ENCODE measurements around the gene NKG7.
A peak's percentile ranks its signal among the peaks of the same experiment; 100 is the strongest.
"Not testable (repeated sequence)": the region's sequence is repeated elsewhere in the genome, so short reads cannot be mapped to it uniquely, and the experiment has no call there.

The NKG7 gene, protein sequence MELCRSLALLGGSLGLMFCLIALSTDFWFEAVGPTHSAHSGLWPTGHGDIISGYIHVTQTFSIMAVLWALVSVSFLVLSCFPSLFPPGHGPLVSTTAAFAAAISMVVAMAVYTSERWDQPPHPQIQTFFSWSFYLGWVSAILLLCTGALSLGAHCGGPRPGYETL
- long read RNA-seq, partial matches to known transcripts: 1 of 4 reads
- long read RNA-seq, other reads (novel, unspliced or antisense): 1 of 4 reads

DNA sequence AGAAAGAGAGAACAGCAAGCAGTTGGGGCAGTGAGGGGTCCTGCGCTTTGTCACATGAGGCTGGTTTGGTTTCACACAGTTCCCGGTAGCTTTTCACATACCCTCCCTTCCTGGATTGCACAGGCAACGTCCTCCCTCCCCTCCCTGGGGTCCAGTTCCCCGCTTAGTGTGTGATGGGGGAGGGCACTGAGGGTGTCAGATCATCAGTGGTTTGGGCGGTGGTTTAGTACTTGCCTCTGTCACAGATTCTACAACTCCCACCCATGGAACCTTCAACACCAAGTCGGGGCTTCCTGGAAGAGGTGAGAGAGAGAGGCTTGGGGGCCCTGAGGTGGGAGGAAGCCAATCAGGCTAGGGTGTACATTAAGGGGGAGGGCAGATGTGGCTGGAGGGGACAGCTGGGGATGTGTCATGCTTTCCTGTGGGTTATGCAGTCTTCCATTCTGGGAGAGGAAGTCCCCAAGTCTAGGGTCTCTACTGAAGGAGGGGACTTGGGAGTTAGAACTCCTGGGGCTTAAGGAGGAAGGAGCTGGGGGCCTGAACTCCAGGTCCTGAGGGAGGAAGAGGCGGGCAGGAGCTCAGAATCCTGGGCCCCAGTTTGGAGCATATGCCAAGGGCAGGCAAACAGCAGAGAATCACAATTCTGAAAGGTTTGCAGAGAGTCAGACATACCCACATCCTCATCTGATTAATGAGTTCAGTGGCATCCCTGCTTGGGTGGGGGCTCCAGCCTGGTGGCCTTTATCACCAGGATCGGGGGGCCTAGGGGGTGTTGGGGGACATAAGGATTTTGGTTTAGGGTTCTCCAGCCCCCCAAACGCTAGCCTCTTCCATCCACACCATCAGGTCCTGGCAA is at the start of gene NKG7:
NKG7 (minus strand) TSS at position 6 of the 856 bp plus-strand sequence. CDS start 119 bp downstream, outside the sequence.
- H3K27me3 ChIP-seq (ENCODE audit: insufficient read depth, poor library complexity, severe bottlenecking): no peaks in the 10 kb centered on the region
- H3K4me3 ChIP-seq (replicated peaks; ENCODE audit: insufficient read depth, low read length): peak within 1 kb of the TSS; percentile 12
- no peak for TF ChIP-seq GABPA (IDR thresholded peaks at IDR 0.05; ENCODE audit: low read depth)
- 0 out of 2 replicates have a peak, but pooled peaks have one; percentile 43 for TF ChIP-seq POLR2AphosphoS5 (IDR thresholded peaks at IDR 0.05; ENCODE audit: low read depth)
- TF ChIP-seq SPI1 (IDR thresholded peaks at IDR 0.05; ENCODE audit: borderline replicate concordance, low read depth): peak; percentile 82
- TF ChIP-seq, protein P1, sequence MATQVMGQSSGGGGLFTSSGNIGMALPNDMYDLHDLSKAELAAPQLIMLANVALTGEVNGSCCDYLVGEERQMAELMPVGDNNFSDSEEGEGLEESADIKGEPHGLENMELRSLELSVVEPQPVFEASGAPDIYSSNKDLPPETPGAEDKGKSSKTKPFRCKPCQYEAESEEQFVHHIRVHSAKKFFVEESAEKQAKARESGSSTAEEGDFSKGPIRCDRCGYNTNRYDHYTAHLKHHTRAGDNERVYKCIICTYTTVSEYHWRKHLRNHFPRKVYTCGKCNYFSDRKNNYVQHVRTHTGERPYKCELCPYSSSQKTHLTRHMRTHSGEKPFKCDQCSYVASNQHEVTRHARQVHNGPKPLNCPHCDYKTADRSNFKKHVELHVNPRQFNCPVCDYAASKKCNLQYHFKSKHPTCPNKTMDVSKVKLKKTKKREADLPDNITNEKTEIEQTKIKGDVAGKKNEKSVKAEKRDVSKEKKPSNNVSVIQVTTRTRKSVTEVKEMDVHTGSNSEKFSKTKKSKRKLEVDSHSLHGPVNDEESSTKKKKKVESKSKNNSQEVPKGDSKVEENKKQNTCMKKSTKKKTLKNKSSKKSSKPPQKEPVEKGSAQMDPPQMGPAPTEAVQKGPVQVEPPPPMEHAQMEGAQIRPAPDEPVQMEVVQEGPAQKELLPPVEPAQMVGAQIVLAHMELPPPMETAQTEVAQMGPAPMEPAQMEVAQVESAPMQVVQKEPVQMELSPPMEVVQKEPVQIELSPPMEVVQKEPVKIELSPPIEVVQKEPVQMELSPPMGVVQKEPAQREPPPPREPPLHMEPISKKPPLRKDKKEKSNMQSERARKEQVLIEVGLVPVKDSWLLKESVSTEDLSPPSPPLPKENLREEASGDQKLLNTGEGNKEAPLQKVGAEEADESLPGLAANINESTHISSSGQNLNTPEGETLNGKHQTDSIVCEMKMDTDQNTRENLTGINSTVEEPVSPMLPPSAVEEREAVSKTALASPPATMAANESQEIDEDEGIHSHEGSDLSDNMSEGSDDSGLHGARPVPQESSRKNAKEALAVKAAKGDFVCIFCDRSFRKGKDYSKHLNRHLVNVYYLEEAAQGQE (IDR thresholded peaks at IDR 0.05; ENCODE audit: insufficient replicate concordance, low read depth): no peak
- TF ChIP-seq, protein P2, sequence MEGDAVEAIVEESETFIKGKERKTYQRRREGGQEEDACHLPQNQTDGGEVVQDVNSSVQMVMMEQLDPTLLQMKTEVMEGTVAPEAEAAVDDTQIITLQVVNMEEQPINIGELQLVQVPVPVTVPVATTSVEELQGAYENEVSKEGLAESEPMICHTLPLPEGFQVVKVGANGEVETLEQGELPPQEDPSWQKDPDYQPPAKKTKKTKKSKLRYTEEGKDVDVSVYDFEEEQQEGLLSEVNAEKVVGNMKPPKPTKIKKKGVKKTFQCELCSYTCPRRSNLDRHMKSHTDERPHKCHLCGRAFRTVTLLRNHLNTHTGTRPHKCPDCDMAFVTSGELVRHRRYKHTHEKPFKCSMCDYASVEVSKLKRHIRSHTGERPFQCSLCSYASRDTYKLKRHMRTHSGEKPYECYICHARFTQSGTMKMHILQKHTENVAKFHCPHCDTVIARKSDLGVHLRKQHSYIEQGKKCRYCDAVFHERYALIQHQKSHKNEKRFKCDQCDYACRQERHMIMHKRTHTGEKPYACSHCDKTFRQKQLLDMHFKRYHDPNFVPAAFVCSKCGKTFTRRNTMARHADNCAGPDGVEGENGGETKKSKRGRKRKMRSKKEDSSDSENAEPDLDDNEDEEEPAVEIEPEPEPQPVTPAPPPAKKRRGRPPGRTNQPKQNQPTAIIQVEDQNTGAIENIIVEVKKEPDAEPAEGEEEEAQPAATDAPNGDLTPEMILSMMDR (IDR thresholded peaks at IDR 0.05; ENCODE audit: insufficient read depth, low read length): no peak
- H3K27ac ChIP-seq (replicated peaks): peak within 1 kb of the TSS; percentile 80
- DNase-seq (ENCODE audit: low read depth in 1 of 2, low spot score in 1 of 2): peak; percentile 88 to 92

DNA sequence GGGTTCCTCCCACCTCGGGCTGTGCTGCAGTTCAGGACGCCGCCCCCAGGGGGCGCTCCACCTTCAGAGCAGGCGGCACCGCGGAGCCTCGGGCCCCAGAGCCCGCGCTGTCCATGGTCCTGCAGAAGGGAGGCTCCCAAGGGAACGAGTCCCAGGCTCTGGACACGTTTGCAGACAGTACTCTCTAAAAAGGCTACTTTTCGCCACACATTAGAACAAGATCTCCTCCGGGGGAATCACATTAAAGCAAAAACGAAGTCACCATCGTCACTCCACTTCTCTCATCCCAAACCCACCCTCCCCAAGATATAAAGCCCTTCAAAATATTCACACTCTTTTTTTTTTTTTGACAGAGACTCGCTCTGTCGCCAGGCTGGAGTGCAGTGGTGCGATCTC is 49.6 kb upstream of the NKG7 start:
- Histone ChIP-seq H3K27me3 (ENCODE audit: insufficient read depth, poor library complexity, severe bottlenecking) (no peaks in the 10 kb centered on the region), H3K4me3 (replicated peaks; ENCODE audit: insufficient read depth, low read length) (no peak overlapping the region), H3K27ac (replicated peaks) (no peak overlapping the region)
- peak; percentile 78 to 84 for DNase-seq (ENCODE audit: low read depth in 1 of 2, low spot score in 1 of 2)
- TF ChIP-seq, protein P2 (IDR thresholded peaks at IDR 0.05; ENCODE audit: insufficient read depth, low read length): peak; percentile 88
- TF ChIP-seq SPI1 (IDR thresholded peaks at IDR 0.05; ENCODE audit: borderline replicate concordance, low read depth) (no peak), POLR2AphosphoS5 (IDR thresholded peaks at IDR 0.05; ENCODE audit: low read depth) (no peak), GABPA (IDR thresholded peaks at IDR 0.05; ENCODE audit: low read depth) (no peak)
- TF ChIP-seq, protein P1 (IDR thresholded peaks at IDR 0.05; ENCODE audit: insufficient replicate concordance, low read depth): peak; percentile 99

DNA sequence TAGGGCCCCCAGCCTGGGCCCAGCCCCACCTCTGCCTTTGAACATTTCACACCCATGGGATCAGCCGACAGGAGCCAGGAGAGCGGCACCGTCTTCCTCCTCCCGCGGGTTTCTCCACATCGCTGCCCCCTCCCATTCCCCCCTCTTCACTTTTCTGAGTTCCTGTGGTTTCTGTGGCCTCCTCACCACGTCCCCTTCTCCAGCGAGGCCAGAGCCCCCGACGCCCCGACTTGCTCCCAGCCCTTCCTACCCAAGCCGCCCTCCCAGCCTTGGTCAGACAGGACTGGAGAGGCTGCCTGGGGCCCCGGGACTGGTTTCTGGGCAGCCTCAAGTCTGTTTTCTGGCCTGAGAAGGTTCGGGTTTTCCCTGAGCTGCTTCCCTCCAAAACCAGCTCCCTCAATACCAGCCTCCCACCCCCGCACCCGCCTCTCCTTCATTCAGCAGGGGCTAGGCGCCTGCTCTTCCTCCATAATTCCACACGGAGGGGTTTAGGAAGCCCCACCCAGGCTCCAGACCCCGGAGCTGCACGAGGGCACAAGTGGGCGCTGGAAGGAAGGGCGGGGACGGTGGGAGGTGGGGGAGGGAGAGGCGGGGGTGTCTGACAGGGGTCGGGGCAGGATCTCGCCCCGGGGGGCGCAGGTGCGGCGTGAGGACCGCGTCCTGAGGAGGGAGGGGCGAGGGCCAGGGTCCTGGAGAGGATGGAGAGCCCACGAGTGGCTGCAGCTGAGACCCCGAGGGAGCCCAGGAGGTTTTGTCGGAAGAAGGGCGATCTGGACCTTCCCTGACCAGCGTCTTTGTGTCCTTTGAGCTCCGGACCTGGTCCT is 49.0 kb upstream of the NKG7 start:
- Histone ChIP-seq H3K27ac (replicated peaks) (no peak overlapping the region), H3K27me3 (ENCODE audit: insufficient read depth, poor library complexity, severe bottlenecking) (no peaks in the 10 kb centered on the region), H3K4me3 (replicated peaks; ENCODE audit: insufficient read depth, low read length) (no peak overlapping the region)
- TF ChIP-seq, protein P2 (IDR thresholded peaks at IDR 0.05; ENCODE audit: insufficient read depth, low read length): no peak
- TF ChIP-seq, protein P1 (IDR thresholded peaks at IDR 0.05; ENCODE audit: insufficient replicate concordance, low read depth): no peak
- TF ChIP-seq GABPA (IDR thresholded peaks at IDR 0.05; ENCODE audit: low read depth): no peak
- TF ChIP-seq POLR2AphosphoS5 (IDR thresholded peaks at IDR 0.05; ENCODE audit: low read depth): no peak
- TF ChIP-seq SPI1 (IDR thresholded peaks at IDR 0.05; ENCODE audit: borderline replicate concordance, low read depth): no peak
- DNase-seq (ENCODE audit: low read depth in 1 of 2, low spot score in 1 of 2): peak in 1 of 2 experiments; percentile 39

DNA sequence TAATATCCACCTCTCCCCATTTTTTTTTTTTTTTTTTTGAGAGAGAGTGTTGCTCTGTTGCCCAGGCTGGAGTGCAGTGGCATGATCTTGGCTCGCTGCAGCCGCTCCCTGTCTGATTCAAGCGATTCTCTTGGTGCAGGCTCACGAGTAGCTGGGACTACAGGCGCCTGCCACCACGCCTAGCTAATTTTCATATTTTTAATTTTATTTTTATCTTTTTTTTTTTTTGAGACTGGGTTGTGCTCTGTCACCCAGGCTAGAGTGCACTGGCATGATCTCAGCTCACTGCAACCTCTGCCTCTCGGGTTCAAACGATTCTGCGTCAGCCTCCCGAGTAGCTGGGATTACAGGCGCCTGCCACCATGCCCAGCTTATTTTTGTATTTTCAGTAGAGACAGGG is 48.1 kb upstream of the NKG7 start:
- not testable (repeated sequence) for H3K27ac ChIP-seq (replicated peaks); DNase-seq (ENCODE audit: low read depth in 1 of 2, low spot score in 1 of 2); H3K4me3 ChIP-seq (replicated peaks; ENCODE audit: insufficient read depth, low read length); H3K27me3 ChIP-seq (ENCODE audit: insufficient read depth, poor library complexity, severe bottlenecking)

All from HL-60 (cell line).